HG03097 (cell line): ENCODE results near the gene DSCAML1.

Experiments
- ATAC-seq: cut with Tn5 transposase; IDR thresholded peaks from one replicate; pipeline ENCODE4 v1.9.1; 2021; ENCODE audit not compliant: unreplicated experiment, low FRiP score

The DSCAML1 gene

DNA sequence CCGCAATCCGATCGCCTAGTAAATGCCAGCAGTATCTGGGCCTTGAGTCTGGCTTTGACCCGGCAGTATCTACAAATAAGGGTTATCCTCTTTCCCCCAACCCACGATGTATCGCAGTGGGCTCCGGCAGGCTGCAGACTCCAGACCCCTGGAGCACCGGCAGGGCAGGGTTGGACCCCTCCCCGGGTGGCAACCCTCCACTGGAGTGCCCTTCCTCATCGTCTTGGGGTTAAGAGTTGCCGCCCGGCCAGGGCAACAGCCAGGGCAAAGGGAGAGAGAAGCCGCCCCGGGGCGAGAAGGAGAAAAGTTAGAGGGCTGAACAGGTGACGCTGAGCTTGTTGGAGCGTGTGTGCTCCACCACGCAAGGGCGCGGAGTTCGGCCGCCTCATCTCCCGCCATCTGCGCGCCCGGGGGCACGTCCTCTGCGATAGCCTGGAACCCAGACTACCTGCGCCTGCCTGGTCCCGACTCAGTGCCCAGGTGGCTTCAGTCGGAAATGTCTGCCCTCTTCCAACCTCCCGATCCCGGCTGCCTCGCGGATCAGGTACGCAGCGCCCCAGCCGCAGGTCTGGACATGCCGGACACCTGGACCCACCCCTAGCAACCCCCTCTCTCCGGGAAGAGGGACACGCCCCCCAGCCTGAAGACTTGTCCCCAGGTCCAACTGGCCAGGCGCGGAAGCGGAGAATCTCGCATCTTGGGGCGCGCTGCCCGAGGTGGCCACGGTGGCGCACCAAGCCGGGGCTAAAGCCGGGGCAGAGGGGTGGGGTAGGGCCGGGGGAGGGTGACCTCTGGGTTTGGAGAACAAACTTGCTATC lies 1.2 kb downstream of the DSCAML1 start:
- ATAC-seq = no peak

DNA sequence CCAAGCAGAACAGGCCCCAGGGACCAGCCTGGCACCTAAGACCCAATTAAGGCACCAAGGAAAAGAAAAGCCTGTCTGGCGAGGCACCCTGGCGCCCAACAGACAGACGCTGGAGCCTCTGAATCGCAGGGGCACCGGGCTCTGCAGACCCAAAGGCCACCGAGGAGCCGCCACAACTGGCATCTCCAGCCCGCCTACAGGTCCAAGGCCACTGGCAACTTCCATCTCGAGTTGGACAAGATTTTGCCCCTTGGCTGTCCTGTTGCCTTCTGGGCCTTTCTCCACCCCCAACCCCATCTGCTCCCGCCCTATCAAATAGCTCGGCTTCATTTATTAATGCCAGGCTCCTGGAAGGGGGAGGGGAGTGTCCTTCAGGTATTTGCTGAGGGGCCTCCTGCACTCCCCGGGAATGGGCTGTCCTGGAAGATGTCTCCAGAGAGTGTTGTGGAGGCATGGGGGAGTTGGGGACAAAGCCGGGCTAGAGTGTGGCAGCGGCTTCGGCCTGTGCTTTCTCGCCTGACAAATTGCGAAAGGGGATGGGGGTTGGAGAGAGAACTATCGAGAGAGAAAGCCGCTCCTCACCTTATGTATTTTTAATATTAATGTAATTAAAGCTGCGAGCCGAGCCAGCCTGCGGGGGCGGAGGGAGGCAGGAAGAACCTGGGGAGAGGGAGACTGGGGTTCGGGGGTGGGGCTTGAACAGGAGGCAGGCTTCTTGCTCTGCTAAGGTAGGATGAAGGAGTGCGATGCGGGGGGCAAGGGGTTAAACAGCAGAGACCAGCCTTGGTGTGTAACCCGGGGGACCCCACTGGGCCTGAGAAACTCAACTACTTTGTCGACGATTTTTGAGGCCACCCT lies 2.0 kb downstream of the DSCAML1 start:
- no peak for ATAC-seq

DNA sequence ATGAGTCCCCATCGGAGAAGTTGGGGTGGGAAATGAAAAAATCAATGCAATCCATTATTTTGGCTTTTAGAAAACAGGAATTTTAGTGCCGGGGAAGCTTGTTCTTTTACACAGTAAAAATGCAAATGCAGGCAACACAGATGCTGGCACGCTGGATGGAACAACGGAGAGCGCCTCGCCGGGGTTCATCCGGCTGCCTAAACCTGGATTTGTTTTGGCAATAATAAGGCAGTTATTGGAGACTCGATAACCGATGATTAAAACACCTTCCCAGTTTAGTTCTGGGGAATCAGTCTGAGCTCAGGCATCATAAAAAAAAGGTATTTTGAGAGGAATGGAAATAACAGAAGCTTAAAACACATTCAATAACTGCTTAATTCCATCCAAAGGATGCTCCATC lies 2.9 kb downstream of the DSCAML1 start:
- no peak for ATAC-seq

- ATAC-seq = no peak
These were observed 3.4 kb downstream of the DSCAML1 start for GRCh38 chr11:117793583-117793982.

DNA sequence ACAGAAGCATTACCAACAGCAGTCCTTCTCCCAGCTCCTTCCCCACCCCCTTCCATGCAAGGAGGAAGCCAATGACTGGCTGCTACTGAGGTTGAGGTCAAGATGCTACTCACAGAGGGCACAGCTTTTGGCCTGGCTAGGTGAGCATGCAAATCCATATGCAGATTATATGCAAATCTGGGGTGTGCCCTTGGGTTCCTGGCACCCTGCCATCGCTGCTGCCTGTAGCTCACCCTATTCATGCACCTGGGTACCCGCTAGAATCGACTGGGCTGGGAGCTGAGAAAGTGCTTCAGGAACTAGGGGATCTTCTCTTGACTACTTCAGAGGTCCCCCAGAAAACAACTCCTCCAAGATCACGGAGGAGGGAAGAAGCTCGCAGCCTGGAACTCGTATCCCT lies 4.0 kb downstream of the DSCAML1 start:
- no peak for ATAC-seq

GRCh38 chr11:117792241-117792640 lies 4.8 kb downstream of the DSCAML1 start:
- ATAC-seq = no peak

- ATAC-seq = no peak
These were observed 6.7 kb downstream of the DSCAML1 start for GRCh38 chr11:117790279-117790678.

DNA sequence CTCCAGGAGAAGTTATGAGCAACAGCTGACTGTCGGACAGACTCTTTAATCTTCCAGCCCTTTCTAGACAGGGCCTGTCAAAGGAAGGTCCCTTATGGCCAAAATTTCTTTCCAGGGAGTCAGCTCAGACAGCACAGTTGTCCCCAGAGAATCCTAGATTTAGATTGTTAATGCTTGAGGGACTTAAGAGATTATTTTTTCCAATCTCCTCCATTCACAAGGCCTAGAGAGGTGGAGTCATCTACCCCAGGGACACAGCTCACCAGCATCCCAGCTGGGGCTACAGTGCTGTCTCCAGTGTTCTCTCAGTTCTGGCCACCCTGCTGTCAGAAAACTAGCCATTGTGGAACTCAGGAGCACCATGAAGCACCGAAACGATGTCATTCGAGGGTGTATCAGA lies 7.8 kb downstream of the DSCAML1 start:
- ATAC-seq = no peak

- no peak for ATAC-seq
These were observed 10.7 kb downstream of the DSCAML1 start for GRCh38 chr11:117786135-117786870.

GRCh38 chr11:117782101-117782500 lies 14.9 kb downstream of the DSCAML1 start:
- ATAC-seq = no peak

- no peak for ATAC-seq
These were observed 15.4 kb downstream of the DSCAML1 start for GRCh38 chr11:117781627-117782026.

DNA sequence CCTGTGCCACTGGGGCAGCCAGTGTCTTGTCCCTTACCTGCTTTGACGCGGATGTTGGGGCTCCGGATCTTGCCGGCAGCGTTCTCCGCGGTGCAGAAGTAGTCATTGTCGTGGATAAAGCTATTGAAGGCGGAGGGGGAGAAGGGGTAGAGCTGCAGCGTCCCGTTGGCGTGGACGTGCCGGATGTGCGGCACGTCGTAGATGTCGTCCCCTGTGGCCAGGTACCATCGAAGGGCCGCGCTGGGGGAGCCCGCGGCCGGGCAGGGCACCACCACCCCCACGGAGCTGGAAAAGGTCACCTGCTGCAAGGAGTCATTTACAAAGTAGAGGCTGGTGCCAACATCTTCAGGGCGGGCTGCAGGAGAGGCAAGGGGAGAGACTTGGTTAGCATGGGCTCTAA lies 16.6 kb downstream of the DSCAML1 start:
- ATAC-seq = no peak

- no peak for ATAC-seq
These were observed 22.5 kb downstream of the DSCAML1 start for GRCh38 chr11:117774553-117774952.

- ATAC-seq = no peak
These were observed 24.7 kb downstream of the DSCAML1 start for GRCh38 chr11:117772360-117772759.

GRCh38 chr11:117771841-117772240 lies 25.2 kb downstream of the DSCAML1 start:
- no peak for ATAC-seq

DNA sequence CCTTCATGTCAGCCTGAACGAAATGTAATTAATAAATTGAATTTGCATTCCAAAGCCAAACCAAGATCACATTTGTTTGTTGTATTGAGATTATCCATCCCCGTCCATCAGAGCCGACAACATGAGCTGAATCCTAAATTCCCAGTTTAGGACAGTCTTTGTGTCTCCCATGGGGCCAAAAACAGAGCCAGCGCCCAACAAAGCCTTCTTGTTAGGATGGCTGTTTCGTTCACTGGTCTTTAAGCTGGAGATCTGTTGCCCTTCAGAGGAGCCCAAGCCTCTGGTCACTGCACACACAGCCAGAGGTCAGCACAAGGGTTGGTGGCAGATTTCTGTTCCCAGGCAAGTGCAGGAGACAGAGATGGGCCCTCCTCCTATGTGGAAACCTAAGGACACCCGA lies 25.8 kb downstream of the DSCAML1 start:
- ATAC-seq = no peak

GRCh38 chr11:117770061-117770460 lies 27.0 kb downstream of the DSCAML1 start:
- no peak for ATAC-seq

GRCh38 chr11:117769533-117769932 lies 27.5 kb downstream of the DSCAML1 start:
- ATAC-seq = no peak

DNA sequence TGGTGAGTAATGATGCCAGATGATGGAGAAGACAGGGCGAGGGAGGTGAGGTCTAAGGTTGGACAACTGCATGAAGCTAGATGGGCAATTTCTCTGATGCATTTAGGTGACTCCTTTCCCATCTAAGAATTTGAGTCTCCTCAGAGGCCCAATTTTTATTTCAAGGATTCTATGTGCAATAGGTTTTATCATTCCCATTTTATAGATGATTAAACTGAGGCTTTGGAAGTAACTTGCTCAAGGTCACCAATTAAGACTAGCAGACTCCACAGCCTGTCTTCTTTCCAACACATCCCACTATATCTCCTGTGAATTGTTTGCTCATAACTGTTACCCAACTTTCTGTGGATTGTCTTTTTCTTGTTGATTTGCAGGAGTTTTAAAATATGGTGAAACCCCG lies 28.5 kb downstream of the DSCAML1 start:
- ATAC-seq = no peak

- ATAC-seq = no peak
These were observed 29.9 kb downstream of the DSCAML1 start for GRCh38 chr11:117767071-117767470.

DNA sequence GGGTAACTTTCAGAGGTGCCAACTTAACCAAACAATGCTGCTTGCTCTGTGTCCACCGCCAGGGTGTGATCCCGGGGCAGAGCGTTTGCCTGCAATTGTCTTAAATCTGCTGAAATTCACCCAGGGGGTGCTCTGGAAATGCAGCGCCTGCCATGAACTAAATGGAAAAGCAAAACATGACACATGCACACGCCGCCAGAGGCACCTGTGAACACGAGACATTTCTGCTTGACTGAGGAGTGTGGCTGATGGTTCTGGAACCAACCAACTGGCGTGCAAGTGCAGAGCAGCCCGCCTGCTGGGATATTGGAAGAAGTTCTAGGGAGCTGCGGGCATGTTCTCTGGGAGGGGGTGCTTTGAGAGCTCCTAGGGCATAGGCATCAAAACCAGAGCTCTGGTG lies 30.4 kb downstream of the DSCAML1 start:
- ATAC-seq = no peak
